Lower leg skin (tissue), 4 donors: Measurements from ENCODE around the gene TAF4B. TPM values are rescaled to one million over a fixed set of nuclear protein-coding genes. Genes with fewer than 3 reads are reported as not detected.

Source experiments
- DNase-seq, 2 donors: peaks; one replicate each; pipeline ENCODE4 v3.0.0-alpha.2; 2019; ENCODE audit warnings: low spot score in 2 of 2
- H3K4me3 ChIP-seq: fragments of 200-600 bp; sonication (generic); 2 replicates; pipeline ENCODE4 v1.5.1; 2017; ENCODE audit warnings: mild to moderate bottlenecking, low read depth; ENCODE audit not compliant: poor library complexity, severe bottlenecking
- POLR2A ChIP-seq, 2 donors: fragments of 450-650 bp; IDR thresholded peaks; one replicate each; pipeline ENCODE4 v1.6.1; 2016 to 2017; ENCODE audit warnings: antibody characterized with exemption in 2 of 2, mild to moderate bottlenecking in 1 of 2, moderate library complexity in 1 of 2
- WGBS, 2 donors: methylation state at CpG; one replicate each; pipeline ENCODE4 v1.1.5; 2018; 5-methylcytosine and 5-hydroxymethylcytosine counted together
- intact Hi-C: fragments of 100-400 bp; cut with DNase I; formaldehyde crosslinking; loops from one replicate; pipeline ENCODE4 v1.15.0; 2023; ENCODE audit warnings: low total_unique reads
- total RNA-seq, 4 donors: library from RNA; depleted of rRNA; stranded (reverse); fragments of >200 nt; gene quantifications; one replicate each; pipeline ENCODE4 v1.1.0, GENCODE V29; 2016
- TF ChIP-seq, protein P1 (sequence below), 3 donors: fragments of 450-650 bp; IDR thresholded peaks; one replicate each; pipeline ENCODE4 v1.5.1; 2016; ENCODE audit warnings: antibody characterized with exemption in 3 of 3, mild to moderate bottlenecking in 3 of 3, moderate library complexity in 2 of 3

The TAF4B gene
- total RNA-seq, 4 donors from 2014 or later, result 12.5 to 23.6 (median 17.1) TPM

DNA sequence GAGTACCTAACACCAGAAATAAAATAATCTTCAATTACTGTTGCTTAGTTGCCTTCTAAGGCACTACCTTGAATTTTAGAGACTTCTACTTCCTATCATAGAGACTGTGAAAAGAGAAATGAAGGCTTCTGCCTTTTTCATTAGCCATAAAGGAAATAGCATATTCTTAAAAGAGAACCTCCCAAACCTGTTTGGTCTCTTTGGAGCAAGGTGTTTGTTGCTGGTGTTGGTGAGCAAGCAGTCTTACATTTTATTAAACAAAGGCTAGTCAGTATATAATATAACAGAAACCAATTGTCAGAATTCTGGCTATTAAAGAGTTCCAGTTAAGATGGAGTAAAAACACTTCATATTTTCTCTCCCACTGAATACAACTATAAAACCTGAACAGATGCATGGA is 116.4 kb downstream of the TAF4B start:
- intact Hi-C loops, result no loop called here
- no peak for DNase-seq
- TF ChIP-seq POLR2A (IDR thresholded peaks at IDR 0.05), result no peak
- TF ChIP-seq, protein P1, sequence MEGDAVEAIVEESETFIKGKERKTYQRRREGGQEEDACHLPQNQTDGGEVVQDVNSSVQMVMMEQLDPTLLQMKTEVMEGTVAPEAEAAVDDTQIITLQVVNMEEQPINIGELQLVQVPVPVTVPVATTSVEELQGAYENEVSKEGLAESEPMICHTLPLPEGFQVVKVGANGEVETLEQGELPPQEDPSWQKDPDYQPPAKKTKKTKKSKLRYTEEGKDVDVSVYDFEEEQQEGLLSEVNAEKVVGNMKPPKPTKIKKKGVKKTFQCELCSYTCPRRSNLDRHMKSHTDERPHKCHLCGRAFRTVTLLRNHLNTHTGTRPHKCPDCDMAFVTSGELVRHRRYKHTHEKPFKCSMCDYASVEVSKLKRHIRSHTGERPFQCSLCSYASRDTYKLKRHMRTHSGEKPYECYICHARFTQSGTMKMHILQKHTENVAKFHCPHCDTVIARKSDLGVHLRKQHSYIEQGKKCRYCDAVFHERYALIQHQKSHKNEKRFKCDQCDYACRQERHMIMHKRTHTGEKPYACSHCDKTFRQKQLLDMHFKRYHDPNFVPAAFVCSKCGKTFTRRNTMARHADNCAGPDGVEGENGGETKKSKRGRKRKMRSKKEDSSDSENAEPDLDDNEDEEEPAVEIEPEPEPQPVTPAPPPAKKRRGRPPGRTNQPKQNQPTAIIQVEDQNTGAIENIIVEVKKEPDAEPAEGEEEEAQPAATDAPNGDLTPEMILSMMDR (IDR thresholded peaks at IDR 0.05), result no peak
- H3K4me3 ChIP-seq, result no peak overlapping the region

DNA sequence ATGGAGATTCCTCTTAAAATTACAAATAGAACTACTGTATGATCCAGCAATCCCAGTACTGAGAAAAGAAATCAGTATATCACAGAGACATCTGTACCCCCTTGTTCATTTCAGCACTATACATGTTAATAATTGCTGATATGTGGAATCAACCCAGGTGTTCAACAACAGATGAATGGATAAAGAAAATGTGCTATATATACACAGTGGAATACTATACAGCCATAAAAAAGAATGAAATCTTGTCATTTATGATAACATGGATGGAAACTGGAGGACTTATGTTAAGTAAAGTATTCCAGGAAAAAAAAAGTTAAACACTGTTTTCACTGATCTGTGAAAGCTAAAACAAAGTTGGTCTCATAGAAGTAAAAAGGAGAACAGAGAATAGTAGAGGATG is 124.7 kb downstream of the TAF4B start:
- intact Hi-C loops, result no loop called here
- no peak overlapping the region for H3K4me3 ChIP-seq
- TF ChIP-seq, protein P1 (IDR thresholded peaks at IDR 0.05), result no peak
- TF ChIP-seq POLR2A (IDR thresholded peaks at IDR 0.05), result no peak
- DNase-seq, result no peak

DNA sequence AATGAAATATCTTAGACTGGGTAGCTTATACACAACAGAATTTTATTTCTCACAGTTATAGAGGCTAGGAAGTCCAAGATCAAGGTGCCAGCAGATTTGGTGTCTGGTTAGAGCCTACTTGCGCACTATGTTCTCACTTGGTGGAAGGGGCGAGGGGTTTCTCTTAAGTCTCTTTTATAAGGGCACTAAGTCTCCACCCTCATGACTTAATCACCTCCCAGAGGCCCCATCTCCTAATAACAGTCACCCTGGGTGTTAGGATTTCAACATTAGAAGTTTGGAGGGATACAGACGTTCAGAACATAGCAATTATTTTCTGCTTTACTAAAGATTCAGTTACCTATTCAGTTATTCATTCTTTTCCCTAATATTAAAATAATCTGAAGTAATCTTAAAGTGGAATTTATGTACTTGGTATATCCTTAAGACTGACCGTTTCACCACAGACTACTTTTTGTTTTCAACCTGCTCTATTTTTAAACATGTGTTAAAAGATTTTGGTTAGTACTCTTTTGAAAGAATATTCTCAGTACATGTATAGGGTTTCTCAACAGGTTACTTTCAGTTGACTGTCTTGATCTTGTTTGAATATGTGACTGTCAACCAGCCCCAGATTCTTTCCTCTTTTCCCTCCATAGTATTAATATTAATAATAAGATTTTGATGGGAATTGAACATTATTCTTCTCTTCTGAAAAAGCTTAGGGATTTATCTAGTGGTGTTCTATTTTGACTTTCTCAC is 130.0 kb downstream of the TAF4B start:
- no peak overlapping the region for H3K4me3 ChIP-seq
- 90 to 91% methylated on average over 4 of the region's 4 CpGs for whole genome bisulfite sequencing, 2 donors
- intact Hi-C loops, result no loop called here
- TF ChIP-seq POLR2A (IDR thresholded peaks at IDR 0.05), result no peak
- TF ChIP-seq, protein P1 (IDR thresholded peaks at IDR 0.05), result no peak
- no peak for DNase-seq

DNA sequence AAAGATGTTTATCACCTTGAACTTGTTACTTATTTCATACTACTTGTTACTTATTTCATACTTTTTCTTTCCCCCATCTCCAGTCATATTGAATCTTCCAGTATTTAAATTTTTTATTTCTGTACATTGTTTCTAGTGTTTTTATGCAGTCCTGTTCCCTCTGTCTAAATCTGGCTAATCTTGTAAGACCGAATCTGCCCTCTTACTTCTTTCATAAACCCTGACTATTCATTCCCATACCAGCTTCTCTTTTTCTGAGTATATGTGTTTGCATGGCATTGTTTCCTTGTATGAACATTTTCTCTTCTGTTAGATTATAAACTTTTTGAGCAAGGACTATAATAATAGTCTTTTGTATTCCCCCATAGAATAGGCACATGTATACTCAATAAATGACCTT is 131.7 kb downstream of the TAF4B start:
- TF ChIP-seq POLR2A (IDR thresholded peaks at IDR 0.05), result no peak
- TF ChIP-seq, protein P1 (IDR thresholded peaks at IDR 0.05), result no peak
- intact Hi-C loops, result no loop called here
- 82 to 87% methylated on average over 1 of the region's 1 CpG for WGBS, 2 donors
- no peak overlapping the region for H3K4me3 ChIP-seq
- no peak for DNase-seq

DNA sequence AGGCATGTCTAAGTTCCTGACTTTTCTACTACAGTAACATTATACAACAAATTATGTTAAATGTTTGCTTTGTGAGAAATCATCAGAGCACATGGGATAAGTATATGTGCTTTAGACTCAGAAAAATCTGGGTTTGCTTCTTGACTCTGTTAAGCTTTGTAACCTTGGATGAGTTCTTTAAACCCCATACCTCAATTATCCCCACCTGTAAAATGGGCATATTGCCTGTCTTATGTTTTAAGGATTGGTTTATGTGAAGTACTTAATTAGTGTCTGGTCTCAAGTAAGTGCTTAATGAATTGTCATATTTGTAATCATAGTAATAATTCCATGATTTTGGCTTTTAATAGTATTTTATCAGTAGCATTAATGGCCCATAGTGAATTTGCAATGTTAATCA is 135.8 kb downstream of the TAF4B start:
- intact Hi-C loops, result no loop called here
- TF ChIP-seq, protein P1 (IDR thresholded peaks at IDR 0.05), result no peak
- TF ChIP-seq POLR2A (IDR thresholded peaks at IDR 0.05), result no peak
- H3K4me3 ChIP-seq, result no peak overlapping the region
- DNase-seq, result no peak

DNA sequence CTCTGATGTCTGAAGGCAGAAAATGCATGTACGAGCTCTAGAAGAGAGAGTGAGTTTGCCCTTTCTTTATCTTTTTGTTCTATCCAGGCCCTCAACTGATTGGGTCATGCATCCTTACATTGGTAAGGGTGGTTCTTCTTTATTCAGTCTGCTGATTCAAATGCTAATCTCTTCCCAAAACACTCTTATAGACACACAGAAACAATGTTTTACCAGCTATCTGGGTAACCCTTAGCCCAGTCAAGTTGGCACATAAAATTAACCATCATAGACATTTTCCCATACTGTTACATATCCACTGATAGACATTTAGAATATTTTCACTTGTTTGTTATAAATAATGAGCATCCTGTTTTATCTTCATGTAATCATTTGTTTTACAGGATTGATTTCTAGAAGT is 141.2 kb downstream of the TAF4B start:
- H3K4me3 ChIP-seq, result no peak overlapping the region
- TF ChIP-seq, protein P1 (IDR thresholded peaks at IDR 0.05), result no peak
- TF ChIP-seq POLR2A (IDR thresholded peaks at IDR 0.05), result no peak
- intact Hi-C loops, result no loop called here
- no peak for DNase-seq
- WGBS, 2 donors, result 95 to 97% methylated on average over 1 of the region's 1 CpG
